ENCODE measurements around the gene KMT2C. TPM values are rescaled to one million over a fixed set of nuclear protein-coding genes. Genes with fewer than 3 reads are reported as not detected.
A peak's percentile ranks its signal among the peaks of the same experiment; 100 is the strongest.
"Not testable (repeated sequence)": the region's sequence is repeated elsewhere in the genome, so short reads cannot be mapped to it uniquely, and the experiment has no call there.

Gene KMT2C
- total RNA-seq, 1 donor from 2014 or later = 74.3 TPM

DNA sequence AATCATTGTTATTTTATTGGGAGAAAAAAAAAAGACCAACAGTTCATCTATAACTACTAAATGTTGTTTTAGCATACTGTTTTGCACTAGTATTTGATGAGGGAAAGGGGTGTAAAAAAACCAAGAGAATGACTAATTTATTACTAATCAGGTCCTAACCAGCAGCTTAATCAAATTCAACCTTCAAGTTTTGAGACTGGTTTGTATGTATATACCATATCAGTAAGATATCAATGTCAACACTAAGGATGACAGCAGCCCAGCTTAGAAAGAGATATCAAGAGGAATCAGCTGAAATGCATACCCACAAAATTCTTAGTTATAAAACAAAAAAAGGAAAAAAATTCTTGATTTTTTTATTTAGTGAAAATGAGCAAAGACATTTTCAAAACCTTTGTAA is 122.6 kb downstream of the KMT2C start:
- DNase-seq (ENCODE audit: low read depth) = no peak

DNA sequence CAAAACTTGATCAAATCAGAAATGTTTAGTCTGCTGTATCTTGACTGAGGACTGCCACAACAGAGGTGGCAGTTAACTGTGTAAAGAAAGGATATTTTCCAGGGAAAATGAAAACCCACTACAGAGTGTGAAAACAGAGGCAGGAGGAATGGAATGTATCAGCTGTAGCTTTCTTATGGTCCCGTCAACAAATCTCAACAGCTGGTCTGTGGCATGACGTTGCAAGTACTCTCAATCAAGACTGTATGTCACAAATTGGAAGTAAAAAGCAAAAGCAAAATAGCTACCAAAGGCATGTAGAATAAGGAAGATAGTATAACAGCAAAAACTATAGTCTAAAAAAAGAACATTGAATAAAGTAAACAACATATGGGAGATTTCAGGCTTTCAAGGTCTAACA is 123.5 kb downstream of the KMT2C start:
- DNase-seq (ENCODE audit: low read depth) = no peak

DNA sequence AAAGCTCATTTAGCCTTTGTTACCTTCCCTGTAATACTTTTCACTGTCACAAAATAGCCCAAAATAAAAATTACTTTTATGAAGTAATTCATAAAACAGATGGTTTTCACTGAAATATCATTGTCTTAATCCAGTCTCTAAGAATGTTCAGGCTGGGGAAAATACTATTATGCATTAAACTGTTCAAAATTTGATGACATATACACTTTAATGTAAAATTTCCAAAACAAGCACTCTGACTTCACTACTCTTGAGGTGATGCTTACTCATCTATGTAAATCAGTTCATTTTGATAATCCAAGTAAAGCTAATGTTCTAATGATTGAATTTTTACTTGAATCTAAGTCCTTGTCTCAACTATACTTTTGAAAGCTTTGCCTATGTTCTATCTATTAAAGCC is 127.9 kb downstream of the KMT2C start:
- no peak for DNase-seq (ENCODE audit: low read depth)

DNA sequence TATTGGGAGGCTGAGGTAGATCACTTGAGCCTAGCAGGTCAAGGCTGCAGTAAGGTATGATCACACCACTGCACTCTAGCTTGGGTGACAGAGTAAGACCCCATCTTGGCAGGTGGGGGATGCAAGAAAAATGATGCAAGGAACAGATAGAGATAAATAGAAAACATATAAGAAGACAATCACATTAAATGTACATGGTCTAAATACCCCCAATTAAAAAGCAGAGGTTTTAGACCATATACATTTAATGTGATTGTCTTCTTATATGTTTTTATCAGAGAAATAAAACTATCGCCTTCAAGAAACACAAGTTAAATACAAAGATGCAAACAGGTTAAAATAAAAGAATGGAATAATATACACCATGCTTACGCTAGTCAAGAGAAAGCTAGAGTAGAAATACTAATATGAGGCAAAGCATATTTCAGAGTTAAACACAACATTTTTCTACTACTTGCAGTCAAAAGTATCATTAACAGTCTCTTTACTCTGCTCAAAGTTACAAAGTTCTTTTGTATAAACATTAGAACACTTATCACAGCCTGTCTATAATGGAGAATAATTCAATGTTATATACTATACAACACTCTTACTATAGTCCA is 136.2 kb downstream of the KMT2C start:
- DNase-seq (ENCODE audit: low read depth) = not testable (repeated sequence)

DNA sequence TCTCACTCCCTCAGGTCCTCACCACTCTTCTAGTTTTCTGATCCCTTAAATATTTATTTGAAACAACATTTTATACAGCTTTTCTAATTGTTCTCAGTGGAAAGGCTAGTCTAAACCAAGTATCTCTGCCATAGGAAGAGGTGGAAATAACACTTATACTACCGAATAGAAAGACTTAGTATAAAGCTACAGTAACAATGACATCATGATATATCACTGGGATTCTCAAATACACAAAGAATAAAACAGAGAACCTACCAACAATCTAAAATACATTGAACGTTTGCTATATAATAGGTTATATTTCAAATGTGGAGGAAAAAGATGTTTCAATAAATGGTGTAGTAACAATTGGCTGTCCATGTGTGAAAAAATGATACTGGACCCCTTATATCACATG is 142.9 kb downstream of the KMT2C start:
- no peak for DNase-seq (ENCODE audit: low read depth)

DNA sequence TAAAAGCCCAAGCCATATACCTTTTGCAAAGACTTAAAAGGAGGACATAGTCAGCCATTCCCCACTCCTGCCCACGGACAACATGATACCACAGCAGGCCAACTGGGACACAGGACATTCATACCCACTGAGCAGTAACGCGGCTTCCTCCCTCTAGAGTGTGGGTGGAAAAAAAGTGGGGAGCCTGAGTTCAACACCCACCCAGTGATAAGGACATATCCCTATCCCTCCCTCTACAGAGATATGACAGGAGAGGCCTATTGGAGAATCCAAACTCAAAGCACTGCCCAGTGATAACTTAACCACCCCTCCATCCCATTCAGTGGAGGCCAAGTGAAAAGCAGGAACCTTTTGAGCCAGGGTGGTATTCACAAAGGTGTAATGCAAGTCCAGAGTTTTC is 148.8 kb downstream of the KMT2C start:
- not testable (repeated sequence) for DNase-seq (ENCODE audit: low read depth)

DNA sequence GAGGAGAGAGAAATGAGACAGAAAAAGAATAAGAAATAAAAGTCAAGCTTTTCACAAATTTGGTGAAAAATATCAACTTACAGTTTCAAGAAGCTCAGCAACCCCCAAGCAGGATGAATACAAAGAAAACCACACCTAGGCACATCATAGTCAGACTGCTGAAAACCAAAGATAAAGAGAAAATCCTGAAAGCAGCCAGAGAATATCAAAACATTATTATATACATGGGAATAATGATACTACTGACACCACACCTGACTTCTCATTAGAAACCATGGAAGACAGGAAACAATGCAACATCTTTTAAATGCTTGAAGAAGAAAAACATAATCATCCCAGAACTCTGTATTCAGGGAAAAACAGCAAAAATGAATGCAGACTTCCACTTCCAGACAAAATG is 149.6 kb downstream of the KMT2C start:
- DNase-seq (ENCODE audit: low read depth) = not testable (repeated sequence)

DNA sequence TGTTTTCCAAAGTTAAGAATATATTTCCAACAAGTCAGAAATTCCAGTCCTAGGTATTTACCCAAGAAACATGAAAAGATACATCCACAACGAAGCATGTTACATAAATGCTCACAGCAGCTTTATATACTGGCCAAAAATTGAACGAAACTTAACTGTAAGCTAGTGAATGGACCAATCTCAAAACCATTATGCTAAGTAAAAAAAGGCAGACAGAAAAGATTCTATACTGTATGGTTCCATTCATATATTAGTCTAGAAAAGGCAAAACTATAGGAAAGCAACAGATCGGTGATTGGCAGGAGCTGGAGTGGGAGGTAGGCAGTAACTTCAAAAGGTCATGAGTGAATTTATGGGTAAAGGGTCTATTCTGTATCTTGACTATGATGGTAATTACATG is 150.8 kb downstream of the KMT2C start:
- DNase-seq (ENCODE audit: low read depth) = not testable (repeated sequence)

DNA sequence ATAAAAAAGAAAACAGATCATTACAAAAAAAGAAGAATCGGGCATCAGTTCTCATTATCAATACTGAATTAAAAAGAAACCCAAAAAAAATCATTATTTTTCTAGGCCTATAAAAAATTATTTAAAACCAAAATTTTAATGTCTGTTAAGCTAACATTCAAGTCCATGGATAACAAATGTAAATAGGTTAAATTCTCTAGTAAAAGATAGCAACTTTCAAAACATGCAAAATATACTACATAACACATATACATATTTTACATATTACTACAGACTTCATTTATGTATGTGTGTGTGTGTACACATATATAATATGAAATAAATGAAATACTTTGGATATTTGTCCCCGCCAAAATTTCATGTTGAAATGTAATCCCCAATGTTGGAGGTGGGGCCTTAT is 158.1 kb downstream of the KMT2C start:
- DNase-seq (ENCODE audit: low read depth) = not testable (repeated sequence)

DNA sequence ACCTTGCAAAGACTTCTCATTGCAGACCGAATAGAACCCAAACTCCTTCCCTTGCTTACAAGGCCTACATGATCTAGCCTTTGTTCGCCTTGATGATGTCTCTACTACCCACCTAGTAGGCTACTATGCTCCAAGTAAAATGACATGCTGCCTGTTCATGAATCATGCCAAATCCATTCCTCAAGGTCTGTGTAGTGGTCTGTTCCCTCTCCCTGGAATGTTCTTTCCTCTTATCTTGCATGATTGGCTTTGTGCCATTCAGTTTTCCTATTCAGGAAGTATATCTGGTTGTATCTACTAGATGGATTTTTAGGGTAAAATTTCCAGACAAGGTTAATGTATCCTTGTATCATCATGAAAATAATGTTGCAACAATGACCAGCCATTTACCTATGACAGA is 165.4 kb downstream of the KMT2C start:
- DNase-seq (ENCODE audit: low read depth) = peak; percentile 15

DNA sequence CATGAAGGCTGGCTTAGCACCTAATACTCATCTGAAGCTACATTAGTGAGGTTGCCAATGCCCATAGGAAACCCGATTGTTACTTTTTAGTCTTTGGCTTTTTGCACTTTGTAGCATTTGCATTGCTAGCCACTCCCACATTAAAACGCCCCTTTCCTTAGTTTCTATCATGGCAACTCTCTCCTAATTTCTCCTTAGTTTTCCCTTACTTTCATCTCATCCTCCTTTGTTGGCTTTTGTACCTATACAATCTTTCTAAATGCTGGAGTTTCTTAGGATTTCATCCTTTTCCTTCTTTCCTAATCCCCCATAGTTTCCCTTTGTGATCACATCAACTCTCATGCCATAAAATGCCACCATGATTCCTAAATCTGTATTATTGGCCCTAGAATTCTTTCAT is 168.9 kb downstream of the KMT2C start:
- not testable (repeated sequence) for DNase-seq (ENCODE audit: low read depth)

DNA sequence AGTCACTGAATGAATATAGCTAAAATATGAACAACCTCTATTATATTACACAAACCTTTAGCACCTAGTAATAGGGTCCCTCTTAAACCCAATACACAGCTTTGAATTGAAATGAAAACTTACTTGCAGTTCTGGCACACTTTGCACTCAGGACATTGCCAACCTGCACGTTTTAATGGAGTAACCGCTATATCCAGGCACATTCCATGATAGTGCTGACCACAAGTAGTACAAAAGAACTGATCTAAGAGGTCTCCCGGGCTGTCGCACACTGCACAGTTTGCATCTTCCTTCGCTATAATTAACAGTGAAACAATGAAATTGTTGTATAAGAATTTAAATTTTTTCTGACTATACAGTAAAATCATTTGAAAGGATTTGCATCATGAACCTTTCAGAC is 170.9 kb downstream of the KMT2C start:
- not testable (repeated sequence) for DNase-seq (ENCODE audit: low read depth)

DNA sequence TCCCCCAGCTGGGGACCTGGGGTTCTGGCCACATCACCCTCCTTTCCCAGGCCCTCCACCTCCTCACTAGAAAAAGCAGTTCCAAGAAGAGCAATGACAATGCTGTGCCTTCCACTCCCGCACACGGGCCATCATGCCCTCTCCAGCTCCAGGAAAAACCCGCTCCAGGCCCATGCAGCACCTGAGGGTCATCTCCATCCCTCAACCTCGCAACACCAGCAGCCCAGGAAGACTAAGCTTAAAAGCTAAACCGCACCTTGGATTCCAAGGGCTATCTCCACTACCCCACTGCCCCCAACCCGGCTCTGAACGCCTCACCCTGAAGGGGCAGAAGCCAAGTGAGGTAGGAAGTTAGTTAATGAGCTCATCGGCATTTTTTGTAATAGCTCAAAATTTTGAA is 173.7 kb downstream of the KMT2C start:
- not testable (repeated sequence) for DNase-seq (ENCODE audit: low read depth)

DNA sequence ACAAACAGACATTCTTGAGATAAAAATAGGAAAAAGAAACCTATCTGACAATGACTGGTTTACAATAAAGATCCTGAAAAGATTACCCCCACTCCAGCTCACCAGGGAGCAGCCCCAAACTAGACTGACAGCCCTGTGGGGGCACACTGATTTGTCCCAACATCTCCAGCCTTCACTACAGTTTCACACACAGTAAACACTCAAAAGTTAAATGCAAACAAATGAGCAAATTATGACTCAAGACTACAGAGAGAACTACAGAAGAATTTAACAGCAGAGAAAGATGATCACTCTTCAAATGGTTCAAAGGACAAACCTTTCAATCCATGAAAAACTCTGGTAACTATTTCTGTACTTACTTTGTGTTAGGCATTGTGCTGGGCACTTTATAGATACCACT is 176.2 kb downstream of the KMT2C start:
- DNase-seq (ENCODE audit: low read depth) = peak; percentile 7

DNA sequence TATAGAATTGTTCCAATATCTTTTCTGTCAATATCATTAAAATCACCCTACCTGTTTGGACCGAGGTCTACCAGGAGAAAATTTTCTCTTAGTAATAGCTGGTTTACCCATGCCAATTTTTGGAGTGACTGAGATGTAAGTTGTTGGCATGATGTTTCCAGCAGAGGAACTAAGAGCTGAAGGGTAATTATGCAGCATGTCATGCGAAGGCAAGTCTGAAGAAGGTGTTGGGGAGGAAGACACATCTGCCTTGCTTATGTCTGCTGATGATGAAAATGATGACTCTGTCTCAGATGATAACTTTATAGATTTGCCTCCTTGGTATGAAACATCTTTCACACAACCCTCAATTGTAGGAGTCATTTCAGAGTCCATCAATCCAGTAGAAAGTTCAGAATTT is 188.0 kb downstream of the KMT2C start:
- not testable (repeated sequence) for DNase-seq (ENCODE audit: low read depth)

DNA sequence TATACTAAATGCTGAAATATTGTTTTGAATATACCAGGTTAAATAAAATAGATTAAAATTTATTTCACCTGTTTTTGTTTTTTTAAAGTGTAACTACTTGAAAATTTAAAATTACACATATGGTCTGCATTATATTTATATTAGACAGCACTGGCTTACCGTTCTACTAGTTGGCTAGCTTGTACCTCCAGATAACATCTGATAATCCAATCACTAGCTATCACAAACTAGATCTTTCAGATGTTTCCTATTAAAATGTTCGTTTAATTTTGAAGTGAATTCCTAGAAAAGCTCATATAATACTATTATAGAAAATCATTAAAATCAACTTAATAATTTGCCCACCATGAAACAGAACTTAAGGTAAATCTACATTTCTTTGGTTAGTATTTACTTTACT is 190.4 kb downstream of the KMT2C start:
- DNase-seq (ENCODE audit: low read depth) = not testable (repeated sequence)

DNA sequence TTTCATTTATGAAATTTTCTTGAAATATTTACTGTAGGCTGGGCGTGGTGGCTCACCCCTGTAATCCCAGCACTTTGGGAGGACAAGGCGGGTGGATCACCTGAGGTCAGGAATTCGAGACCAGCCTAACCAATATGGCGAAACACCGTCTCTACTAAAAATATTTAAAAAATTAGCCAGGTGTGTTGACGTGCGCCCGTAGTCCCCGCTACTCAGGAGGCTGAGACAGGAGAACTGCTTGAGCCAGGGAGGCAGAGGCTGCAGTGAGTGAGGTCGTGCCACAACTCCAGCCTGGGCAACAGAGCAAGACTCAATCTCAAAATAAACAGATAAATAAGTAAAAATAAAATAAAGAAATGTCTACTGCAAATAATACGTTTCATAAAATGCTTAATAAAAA is 192.3 kb downstream of the KMT2C start:
- DNase-seq (ENCODE audit: low read depth) = not testable (repeated sequence)

DNA sequence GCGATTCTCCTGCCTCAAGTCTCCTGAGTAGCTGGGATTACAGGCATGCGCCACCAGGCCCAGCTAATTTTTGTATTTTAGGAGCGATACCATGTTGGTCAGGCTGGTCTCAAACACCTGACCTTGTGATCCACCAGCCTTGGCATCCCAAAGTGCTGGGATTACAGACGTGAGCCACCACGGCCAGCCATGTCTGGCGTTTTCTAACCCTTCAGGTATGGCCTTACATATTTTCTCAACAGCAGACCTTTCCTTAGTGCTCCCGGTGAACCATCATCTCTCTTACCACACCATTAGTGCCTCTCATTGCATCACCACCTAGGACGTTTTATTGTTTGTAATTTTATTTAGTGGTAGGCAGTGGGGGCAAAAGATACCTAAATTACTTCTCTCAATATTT is 194.5 kb downstream of the KMT2C start:
- DNase-seq (ENCODE audit: low read depth) = not testable (repeated sequence)

DNA sequence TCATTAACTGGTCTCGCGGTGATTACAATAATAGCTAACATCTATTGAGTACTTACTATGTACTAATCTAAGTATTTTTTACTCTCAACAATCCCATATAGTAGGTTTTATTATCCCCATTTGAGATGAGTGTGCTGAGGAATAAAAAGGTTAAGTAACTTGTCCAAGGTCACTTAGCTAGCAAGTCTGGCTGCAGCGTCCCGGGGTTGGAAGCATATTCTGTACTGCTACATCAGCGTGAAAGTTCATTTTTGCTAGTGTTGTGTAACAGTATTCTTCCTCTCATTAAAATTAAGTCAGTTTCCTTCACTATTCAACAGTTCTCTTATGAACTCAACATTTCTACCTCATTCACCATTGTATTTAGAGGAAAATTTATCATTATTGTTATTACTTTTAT is 199.5 kb downstream of the KMT2C start:
- DNase-seq (ENCODE audit: low read depth) = not testable (repeated sequence)

DNA sequence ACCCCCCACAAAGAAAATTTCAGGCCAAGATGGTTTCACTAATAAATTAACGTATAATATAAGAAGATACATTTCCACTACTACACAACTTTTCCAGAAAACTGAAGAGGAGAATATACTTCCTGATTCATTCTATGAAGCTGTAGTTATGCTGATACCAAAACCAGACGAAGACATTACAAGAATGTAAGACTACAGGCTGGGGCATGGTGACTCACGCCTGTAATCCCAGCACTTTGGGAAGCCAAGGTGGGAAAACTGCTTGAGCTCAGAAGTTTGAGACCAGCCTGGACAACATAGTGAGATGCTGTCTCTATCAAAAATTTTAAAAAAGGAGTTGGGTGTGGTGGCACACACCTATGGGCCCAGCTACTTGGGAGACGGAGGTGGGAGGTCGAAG is 201.4 kb downstream of the KMT2C start:
- peak; percentile 11 for DNase-seq (ENCODE audit: low read depth)

DNA sequence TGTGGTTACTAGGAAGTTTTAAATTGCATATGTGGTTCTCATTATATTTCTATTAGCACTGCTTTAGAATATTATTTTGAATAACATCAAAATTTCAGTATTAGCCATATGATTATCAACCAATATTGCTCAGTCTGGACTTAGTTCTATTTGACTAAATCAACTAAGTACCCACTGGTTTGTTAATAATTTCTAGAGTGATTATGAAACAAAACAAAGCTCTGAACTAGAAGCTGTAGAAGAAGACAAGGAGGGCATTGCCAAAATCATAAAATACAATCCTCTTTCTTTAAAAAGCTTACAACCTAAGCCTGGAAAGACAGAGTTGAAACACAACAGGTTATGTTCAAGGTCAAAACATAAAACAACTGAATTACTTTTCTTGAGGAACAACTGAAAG is 204.7 kb downstream of the KMT2C start:
- peak; percentile 72 for DNase-seq (ENCODE audit: low read depth)

DNA sequence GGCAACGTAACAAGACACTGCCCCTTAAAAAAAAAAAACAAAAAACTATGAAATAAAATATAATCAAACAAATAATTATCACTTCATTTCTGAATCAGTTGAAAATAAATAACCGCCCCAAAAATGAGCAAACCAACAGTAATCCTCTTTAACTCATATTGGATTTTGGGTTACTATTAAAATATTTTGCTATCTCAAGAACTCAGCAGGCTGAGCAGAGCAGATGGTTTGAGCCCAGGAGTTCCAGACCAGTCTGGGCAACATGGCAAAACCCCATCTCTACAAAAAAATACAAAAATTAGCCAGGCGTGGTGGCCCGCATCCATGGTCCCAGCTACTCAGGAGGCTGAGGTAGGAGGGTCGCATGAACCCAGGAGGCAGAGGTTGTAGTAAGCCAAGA is 216.2 kb downstream of the KMT2C start:
- not testable (repeated sequence) for DNase-seq (ENCODE audit: low read depth)

DNA sequence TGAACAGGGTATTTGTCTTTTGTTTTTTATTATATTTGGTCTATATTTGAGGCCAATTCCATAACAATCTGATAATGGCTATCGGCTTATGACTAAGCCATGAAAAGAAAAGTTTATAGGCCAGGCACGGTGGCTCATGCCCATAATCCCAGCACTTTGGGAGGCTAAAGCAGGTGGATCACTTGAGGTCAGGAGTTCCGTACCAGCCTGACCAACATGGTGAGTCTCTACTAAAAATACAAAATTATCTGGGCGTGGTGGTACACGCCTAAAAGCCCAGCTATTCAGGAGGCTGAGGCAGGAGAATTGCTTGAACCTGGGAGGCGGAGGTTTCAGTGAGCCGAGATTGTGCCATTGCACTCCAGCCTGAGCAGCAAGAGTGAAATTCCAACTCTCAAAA is 227.0 kb downstream of the KMT2C start:
- not testable (repeated sequence) for DNase-seq (ENCODE audit: low read depth)

DNA sequence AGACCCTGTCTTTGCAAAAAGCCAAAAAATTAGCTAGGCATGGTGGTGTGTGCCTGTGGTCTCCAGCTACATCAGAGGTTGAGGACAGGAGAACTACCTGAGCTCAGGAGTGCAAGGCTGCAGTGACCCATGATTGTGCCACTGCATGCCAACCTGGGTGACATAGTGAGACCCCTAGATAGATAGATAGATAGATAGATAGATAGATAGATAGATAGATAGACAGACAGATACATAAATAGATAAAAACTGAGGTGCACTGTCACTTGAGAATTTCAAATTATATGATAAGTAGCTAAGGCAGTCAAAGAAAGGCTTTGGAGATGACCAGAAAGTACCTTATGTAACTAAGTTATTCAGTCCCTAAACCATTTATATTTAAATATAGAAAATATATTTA is 231.4 kb downstream of the KMT2C start:
- DNase-seq (ENCODE audit: low read depth) = not testable (repeated sequence)

Data from renal cortical epithelial cell (primary cell).